HG02642 (cell line): ENCODE measurements around the gene ZNF536.

ENCODE experiments used
- ATAC-seq: cut with Tn5 transposase; IDR thresholded peaks from one replicate; pipeline ENCODE4 v1.9.1; 2021; ENCODE audit warnings: mild to moderate bottlenecking; ENCODE audit not compliant: unreplicated experiment, poor library complexity

ZNF536 gene

DNA sequence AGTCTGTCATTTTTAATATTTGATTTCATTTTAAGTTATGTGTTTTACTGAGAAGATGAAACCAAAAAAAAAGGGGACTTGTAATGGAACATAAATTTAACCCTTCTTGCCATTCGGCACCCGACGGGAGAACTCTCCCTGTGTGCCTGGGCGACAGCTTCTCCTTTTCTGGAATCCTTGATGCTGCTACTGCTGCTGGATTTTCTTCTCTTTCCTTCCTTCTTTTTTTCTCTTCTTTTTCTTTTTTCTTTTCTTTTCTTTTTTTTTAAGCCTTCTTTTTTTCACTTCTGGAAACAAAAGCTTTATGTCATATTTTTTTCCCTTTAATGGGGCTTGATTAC is 11.1 kb upstream of the ZNF536 start:
- ATAC-seq, result no peak

DNA sequence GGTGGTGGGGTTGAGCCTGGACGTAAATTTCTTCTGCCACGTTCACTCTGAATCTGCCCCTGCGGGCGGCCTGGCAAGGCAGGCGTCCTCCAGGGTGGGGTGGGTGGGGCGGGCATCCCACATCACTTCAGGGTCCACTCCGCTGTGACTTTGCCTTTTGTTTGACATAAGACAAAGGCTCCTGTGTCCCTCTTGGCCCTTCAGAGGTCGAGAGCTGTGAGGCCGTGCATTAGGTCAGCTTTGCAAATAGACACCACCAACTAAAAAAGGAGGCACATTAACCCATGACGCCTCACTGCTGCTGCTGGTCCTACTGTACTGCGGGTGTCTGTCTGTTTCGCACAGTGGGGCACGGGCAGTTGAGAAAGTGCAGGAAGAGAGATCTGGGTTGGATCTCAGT is 10.5 kb upstream of the ZNF536 start:
- no peak for ATAC-seq

DNA sequence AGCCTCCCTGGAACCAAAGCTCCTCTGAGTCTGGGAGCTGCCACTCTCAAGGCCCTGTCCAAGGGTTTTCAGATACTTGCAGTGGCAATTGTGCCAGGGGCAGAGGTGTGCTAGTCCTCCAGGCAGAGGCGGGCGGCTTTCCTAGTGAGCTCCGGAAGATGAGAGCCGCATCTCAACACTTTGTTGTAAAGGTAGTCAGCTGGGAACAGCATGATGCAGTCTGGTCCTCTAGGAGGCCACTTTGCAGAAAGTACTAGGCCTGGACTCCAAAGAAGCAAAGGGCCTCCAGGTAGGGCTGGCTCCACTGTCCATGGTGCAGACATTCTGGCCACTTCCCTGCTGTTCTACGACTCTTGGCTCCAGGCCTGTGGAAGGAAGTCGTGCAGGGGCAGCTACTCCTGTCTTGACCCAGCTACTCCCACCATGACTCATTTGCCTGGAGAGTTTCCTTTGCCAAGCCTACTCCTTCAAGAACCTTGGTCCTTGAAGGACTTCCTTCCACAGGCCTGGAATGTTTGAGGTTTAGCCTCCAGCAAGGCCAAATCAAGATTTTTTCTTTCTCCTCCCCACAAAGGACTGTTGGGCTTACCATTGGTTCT is 9.9 kb upstream of the ZNF536 start:
- ATAC-seq, result no peak

DNA sequence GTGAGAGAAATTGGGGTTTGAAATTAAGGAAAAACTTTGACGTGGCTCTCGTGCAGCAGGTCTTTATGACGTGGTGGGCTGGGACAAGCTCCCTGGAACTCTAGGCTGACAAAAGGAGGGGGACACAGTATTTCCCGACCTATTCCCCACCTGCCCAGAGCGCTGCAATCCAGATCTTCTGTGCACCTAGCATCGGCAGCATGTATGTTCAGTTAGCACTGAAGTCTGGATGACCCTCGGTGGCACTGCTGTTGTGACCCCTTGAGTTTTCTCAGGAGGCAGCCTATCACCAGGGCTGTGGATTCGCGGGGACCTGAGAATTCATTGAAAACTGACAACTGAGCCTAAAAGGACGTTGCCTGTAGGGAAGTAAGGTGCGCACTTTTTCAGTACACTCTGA is 9.1 kb upstream of the ZNF536 start:
- ATAC-seq, result no peak

DNA sequence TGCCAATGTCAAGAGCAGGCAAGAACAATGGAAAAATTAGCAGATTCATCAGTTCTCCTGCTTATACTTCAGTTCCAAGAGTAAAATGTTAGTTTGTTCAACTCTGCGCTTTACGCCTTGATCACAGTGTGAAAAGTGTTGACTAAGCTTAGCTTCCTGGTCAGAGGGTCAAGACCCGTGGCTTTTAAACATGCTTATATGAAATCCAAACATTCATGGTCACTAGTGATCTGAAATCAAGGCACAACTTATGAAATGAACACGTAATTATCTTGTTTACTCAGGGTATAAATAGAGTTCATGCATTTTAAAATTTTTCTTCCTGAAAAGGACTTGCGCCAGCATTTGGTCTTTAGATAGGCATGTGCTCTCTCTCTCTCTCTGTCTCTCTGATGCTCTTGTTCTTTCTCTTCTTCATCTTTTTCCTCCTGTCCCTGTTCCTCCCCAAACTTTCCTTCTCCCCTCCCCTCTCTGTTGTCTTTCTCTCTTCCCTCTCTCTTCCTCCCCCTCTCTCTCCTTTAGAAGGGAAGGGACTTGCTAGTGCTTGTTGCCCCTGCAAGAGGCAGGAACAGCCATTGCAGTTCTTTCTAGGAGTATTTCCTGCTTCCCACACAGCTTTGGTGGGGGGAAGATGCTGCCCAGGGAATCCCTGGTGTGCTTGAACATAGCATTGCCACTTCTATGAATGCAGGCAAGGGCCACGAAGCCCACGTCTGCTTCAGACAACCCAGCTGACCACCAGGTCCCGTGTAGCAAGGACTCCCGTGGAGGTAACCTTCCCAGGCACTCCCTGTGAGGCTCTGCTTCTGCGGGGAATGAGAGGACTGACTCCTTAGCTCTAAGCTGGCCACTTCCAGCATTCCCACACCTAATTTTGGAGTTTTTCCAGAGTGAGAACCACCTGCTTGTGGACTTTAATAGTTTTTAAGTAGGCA is 7.1 kb upstream of the ZNF536 start:
- ATAC-seq, result no peak

DNA sequence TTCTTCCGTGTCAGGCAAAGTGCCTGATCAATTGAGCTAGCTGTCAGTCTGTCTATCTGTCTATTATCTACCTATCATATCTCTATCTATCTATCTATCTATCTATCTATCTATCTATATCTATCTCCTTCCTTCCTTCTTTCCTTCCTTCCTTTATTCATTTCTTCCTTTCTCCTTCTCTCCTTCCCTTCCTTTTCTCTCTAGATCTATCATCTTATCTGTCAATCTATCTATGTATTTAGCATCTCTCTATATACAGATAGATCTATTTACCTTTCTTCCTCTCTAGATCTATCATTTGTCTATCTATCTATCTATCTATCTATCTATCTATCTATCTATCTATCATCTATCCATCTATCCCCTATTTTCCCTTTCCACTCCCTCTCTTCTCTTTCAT is 5.9 kb upstream of the ZNF536 start:
- no peak for ATAC-seq

DNA sequence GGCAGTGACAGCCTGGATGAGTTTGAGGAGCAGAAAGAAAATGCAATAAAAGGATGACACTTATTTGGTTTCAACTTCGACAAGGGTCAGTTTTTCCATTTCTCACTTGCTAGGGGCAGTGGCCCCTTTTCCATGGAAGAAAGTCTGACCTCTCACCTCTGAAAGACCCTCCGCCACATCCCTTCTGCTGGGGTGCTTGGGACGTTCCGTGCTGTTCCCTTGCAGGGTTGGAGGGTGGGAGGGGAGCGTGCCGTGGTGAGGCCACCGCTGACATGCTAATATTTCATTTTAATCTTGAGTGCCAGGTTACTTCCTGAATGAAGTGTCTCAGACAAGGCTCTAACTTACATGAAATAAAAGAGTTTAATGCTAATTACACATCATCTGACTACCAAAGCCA is 5.2 kb upstream of the ZNF536 start:
- ATAC-seq, result no peak

DNA sequence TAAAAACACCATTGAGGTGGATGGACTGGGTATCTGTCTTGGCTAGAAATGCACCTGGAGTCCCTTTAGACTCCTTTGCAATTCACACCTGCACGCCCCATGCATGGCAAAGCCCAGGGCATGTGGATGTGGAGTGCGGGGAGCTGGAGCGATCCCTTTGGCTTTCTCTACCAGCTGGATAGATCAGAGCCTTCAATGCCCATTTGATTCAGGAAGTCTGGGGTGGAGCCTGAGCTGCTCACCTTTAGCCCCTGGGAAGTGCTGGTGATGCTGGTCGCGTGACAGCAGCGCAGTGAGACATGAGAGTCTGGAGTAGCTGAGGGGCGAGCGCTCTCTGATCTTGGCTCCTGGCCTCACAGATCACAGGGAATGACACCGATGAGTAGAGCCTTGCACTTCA is 4.8 kb upstream of the ZNF536 start:
- no peak for ATAC-seq

DNA sequence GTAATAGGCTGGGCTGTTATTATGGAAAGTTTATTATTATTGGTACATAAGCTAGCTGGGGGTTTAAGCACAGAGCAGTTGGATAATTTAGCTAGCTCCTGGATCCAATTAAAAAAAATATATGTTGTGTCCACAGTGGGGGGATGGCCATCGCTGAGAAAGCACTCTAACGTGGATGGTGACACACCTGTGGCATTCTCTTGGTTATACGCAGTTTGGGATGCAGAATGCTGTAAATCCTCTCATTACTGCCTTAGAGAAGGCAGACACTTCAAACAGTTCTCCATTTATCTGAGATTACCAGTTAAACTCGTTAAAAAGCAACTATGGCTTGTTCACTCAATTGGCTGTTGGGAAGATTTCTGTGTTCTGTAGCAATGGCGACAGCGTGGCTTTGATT is 2.4 kb upstream of the ZNF536 start:
- ATAC-seq, result no peak

DNA sequence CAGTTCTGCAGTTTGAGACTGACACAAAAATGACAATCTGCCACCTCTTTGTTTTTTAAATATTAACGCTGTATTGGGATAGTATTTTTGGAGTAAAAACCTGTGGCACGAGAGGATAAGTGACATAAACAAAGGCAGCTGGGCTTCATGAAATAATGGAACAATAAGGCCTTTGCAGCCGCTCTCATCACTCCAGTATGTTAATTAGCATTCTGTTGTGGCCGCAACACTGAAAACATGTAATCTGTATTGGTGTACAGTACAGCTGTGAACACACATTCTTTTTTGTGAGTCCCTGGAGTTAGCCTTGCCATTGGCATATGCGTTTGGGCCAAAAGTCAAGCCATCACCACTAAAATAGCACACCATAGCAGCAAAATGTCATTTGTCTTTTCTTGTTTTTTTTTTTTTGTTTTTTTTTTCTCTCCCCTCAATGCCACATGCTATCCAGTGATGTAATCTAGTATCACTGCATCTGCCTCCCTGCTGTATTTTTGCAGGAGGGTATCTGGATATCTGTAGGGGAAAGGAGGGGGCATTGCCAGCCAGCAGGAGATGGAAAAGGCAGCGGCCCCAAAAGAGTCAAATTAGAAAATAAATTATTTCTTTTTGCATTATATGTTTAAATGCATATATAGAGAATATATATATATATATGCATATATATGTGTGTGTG is 885 bp upstream of the ZNF536 start:
- ATAC-seq, result no peak

DNA sequence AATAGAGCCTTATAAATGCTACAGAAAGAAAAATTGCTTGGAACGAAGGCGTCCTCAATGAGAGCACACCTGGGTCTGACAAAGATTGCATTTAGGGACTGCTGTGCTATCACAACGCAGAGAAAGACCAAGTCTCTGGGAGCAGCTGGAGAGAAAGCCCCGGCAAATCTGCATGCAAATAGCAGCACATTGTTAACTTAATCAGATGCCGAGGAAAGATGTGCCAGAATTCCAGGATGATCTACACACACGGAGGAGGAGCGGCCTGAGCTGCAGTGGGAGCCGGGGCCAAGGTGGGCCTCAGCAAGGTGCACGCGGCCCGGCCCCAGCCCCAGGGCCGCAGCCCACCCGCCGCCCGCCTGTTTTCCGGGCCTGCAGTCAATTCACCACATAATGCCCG is 1.4 kb downstream of the ZNF536 start:
- no peak for ATAC-seq

DNA sequence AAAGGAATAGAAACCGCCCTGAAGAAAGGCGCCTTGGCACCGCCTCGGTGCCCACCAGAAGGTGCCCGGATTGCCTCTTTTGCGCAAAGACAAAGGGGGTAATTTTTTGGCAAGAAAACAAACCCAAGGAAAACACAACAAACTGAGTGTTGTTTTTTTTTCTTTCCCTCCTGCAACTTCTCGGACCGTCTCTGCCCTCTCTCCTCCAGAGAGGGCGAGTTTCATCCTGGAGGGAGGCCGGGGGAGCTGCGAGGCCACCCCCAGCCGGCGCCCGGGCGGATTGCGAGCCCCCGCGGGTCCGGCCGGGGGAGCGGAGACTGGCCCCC is 2.3 kb downstream of the ZNF536 start:
- no peak for ATAC-seq

DNA sequence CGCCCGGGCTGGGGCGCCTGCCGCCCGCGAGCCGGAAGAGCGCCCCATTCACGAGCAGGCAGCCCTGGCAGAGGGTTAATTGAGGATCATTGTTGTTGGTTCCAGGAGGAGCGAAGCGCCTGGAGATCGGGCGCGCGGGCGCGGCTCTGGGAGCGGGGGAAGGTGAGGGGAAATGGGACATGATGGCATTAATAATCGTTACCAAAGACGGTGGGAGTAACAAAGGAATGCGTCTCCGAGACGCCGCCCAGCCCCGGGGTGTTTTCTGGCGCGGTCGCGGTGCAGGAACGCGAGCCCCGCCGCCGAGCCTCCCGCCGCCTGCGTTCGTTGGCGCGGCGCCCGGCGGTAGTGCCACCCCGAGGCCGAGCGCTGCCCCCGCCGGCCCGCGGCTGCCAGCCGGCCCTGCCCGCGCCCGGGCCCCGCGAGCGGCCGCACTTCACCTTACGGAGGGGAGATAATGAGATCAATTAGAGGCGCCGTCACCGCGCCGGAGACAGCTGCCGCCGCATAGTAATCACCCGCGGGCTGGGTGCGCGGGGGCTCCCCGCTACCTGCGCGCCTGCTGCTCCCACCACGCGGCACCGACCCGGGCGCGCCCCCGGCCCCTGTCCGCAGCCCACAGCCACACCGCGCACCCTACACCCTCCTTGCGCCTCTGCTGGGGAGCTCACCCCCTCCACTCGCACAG is 2.8 kb downstream of the ZNF536 start:
- no peak for ATAC-seq

DNA sequence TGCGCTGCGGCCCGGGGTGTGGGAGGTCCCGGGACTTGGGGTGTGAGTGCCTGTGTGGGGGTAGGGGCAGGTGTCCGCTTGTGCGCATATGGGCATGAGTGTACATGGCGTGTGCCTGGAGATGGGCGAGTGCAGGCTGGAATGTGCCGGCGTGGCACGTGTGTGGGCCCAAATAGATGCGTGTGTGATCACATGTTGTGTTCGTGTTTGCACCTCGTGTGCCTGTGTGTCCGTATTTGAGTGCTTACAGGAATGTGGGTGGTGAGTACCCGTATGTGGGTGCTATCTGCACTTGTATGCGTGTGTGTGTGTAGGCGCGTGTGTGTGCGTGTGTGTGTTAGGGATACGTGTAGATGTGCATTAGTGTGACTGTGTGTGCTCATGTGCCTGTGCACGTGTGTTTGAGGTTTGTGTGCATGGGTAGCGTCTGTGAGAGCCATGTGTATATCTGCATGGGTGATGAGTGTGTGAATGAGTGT is 3.4 kb downstream of the ZNF536 start:
- no peak for ATAC-seq

DNA sequence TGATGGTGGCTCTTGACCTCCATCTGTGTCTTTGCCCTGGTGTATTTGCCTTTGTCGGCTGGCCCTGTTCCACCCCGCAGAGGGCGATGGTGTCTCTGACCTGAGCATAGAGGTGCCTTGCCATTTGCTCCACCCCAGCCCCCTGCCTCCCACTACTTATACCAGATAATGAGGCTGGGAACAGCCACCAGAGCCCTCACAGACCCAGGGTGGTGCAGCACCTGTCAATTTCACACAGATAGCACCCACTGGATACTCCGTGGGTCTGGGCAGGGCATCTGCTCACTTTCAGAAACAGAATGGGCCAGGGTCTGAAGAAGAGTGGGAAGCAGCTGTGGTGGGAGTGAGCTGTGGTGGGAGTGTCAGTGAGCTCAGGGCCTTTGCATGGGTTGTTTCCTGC is 4.1 kb downstream of the ZNF536 start:
- no peak for ATAC-seq

DNA sequence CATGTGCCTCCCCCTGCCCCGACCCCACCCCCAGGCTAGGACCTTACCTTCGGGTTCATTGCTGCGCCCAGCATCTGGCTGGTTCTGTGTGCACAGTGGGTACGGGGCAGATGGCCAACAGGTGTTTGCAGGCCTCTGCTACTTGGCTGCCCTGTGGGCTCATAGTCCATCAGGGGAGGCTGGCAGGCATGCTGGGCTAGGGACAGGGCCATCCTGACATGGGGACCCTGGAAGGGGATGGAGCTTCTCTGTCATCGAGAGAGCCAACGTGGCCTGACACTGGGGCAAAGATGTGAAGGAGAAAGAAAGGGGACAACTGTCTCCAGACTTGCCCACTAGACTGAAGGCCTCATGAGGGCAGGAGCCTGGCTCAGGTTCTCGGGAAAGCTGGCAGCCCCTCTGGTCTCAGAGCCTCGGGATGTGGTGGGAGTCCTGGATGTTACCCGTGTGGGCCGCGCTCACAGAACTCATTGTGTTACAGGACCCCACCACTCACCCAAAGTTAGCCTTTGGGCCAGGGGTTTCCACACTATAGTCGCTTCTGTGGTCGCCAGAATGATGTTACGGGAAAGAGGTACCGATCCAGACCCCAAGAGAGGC is 4.7 kb downstream of the ZNF536 start:
- ATAC-seq, result no peak

DNA sequence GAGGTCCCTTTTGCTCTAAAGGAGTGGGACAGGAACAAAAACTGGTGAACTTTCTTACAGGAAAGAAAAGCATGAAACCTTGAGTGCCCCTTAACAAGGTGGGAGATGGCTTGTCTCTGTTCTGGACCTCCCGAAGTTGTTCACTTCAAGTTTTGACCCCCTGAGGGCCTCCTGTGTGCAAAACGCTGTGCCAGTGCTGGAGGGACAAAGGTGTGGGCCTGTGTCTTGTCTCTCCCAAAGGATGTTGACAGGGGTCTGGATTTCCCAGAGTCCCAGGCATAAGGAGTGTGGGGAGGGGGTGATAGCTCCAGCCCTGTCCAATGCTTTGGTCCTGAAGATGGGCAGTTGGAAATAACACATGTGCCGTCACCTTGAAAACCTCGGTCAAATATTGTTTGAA is 6.5 kb downstream of the ZNF536 start:
- ATAC-seq, result no peak

DNA sequence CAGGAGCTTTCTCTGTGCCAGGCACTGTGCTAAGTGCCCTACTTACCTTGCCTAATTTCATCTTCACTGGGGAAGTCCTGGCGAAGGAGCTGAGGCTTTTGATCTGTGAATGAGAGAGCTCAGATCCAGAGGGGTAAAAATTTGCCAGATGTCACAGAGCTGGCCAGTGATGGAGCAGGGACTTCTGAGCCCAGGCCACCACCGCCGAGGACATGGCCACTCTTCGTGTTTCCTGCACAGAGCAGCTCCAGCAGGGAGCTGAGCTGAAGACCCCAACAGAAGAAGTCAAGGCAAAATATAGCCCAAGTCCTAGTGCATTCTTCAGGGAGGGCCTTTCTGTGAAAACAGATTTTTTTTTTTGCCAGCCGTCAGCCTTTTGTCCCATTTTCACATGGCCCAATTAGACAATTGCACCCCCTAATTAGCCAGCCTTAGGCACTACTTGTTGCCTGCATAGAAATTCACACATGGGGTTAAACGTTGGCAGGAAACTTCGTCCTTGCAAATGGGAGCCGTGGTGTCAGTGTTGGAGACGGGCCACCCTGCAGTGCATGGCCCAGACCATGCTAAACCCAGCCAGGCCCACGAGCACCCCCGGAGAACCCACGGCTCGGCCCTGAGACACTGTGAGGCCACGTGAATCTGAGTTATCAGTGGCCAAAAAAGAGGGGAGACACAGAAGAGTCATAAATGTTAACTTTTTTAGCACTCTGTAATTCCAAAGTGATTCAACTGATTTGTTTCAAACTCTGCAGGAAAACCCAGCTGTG is 7.8 kb downstream of the ZNF536 start:
- no peak for ATAC-seq

DNA sequence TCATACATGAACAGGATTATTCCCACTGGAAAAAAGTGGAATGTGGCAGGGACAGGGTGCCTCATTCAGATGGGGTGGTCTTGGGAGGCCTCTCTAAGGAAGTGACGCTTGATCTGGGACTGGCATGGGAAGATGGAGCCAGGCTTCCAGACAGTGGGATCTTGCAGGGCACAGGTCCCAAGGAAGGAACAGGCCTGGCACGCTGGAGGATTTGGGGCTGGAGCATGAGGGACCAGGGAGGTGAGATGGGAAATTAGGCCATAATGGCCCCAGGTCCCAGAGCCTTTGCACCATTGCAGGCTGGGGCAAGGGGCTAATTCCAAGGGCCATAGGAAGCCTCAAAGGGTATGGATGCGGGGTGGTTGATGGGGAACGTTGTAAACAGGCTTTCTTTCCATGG is 9.2 kb downstream of the ZNF536 start:
- ATAC-seq, result no peak

DNA sequence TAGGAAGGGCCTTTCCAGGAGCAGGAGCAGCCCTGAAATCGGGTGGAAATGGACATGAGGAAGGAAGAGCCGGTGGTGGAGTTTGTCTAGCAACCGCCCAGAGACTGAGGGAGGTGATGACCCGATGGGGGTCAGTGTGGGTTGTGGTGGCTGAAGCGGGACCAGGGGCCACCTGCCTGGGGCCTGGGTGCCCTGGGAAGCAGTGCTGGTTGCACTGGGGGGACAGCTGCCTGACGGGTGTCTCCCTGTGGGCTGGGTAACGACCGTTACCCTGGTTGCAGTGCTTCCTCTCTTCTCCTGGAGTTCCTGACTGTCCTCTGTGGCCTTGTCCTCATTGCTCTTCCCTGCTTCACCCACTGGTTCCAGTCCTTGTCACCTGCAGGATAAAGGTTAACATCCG is 13.0 kb downstream of the ZNF536 start:
- no peak for ATAC-seq
